ENCODE results near the gene FAM53A.

GRCh38 chr4:1721003-1721665 is 37.0 kb upstream of the FAM53A start, which contains the start of the genes TACC3 and TMEM129:
- TF ChIP-seq POLR2AphosphoS5 (IDR thresholded peaks at IDR 0.05; ENCODE audit: borderline replicate concordance, low read depth, low read length) (peak; percentile 68), EZH2 (IDR thresholded peaks at IDR 0.05) (no peak)

Data from SK-N-MC (cell line).